Erythroblast (primary cell): Measurements from ENCODE around the gene ATOH8.

ENCODE experiments used
- GATA1 ChIP-seq: IDR thresholded peaks from 2 replicates; pipeline ENCODE4 v1.6.1; 2011; ENCODE audit warnings: low read depth, mild to moderate bottlenecking, control low read depth, low read length, moderate library complexity
- POLR2A ChIP-seq: IDR thresholded peaks from 2 replicates; pipeline ENCODE4 v1.6.1; 2011; ENCODE audit warnings: mild to moderate bottlenecking, low read length

- TF ChIP-seq POLR2A (no peak), GATA1 (no peak)
Observed at GRCh38 chr2:85705680-85706039, 48.1 kb upstream of the ATOH8 start.
